Thyroid gland (tissue), 4 donors: ENCODE results near the gene C10orf95.

Source experiments
- POLR2A ChIP-seq, 2 donors: fragments of 450-650 bp; IDR thresholded peaks; one replicate each; pipeline ENCODE4 v1.6.1; 2017; ENCODE audit warnings: antibody characterized with exemption in 2 of 2, mild to moderate bottlenecking in 2 of 2, moderate library complexity in 1 of 2
- TF ChIP-seq, protein P1 (sequence below), 6 experiments: fragments of 200-600 bp in 3 of 6; fragments of 450-650 bp in 3 of 6; sonication (generic) in 3 of 6; IDR thresholded peaks; one replicate each; pipeline ENCODE4 v1.5.1; 2016 to 2019; ENCODE audit warnings: antibody characterized with exemption in 6 of 6, mild to moderate bottlenecking in 2 of 6, inconsistent platforms in 1 of 6, moderate library complexity in 1 of 6

DNA sequence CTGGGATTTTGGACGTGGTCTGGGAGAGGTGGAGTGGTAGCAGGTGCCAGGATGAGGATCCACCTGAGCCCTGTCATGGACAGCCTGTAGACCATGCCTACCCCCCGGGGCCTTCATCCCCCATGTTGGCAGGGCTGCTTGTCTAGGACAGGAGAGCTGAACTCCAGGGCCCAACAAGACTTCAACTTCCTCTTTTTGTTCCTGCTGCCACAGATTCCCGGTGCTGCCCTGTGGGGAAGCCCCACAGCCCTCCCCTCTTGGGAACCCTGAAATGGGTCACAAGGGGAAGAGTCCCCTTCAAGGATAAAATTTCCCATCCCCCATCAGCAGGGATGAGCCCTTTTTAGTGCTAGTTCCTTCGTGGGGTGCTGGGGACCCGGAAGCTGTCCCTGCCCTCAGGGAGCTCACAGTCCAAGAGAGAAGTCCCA is 17.7 kb downstream of the C10orf95 start:
- TF ChIP-seq, protein P1, sequence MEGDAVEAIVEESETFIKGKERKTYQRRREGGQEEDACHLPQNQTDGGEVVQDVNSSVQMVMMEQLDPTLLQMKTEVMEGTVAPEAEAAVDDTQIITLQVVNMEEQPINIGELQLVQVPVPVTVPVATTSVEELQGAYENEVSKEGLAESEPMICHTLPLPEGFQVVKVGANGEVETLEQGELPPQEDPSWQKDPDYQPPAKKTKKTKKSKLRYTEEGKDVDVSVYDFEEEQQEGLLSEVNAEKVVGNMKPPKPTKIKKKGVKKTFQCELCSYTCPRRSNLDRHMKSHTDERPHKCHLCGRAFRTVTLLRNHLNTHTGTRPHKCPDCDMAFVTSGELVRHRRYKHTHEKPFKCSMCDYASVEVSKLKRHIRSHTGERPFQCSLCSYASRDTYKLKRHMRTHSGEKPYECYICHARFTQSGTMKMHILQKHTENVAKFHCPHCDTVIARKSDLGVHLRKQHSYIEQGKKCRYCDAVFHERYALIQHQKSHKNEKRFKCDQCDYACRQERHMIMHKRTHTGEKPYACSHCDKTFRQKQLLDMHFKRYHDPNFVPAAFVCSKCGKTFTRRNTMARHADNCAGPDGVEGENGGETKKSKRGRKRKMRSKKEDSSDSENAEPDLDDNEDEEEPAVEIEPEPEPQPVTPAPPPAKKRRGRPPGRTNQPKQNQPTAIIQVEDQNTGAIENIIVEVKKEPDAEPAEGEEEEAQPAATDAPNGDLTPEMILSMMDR (IDR thresholded peaks at IDR 0.05), result no peak
- TF ChIP-seq POLR2A (IDR thresholded peaks at IDR 0.05), result no peak
